H1 (cell line): ENCODE measurements around the gene MAGI2. TPM values are rescaled to one million over a fixed set of nuclear protein-coding genes. Genes with fewer than 3 reads are reported as not detected.

Source experiments
- CTCF ChIA-PET: fragments of 300-600 bp; sonication (Branson Sonifier 250); formaldehyde crosslinking; loops from one replicate; lab custom pipeline; 2021; ENCODE audit not compliant: partially characterized antibody; lab: Charles Lee
- POLR2A ChIA-PET: fragments of 300-600 bp; sonication (Branson Sonifier 250); formaldehyde crosslinking; loops from one replicate; lab custom pipeline; 2021; ENCODE audit warnings: inconsistent platforms; ENCODE audit not compliant: partially characterized antibody; lab: Charles Lee
- DNase-seq, 2 experiments: peaks; one replicate each; pipeline versions ENCODE4 v3.0.0 to v3.0.0-alpha.2; 2010 to 2022; ENCODE audit warnings: low spot score in 2 of 2, low read depth in 1 of 2, mixed read lengths in 1 of 2
- FAIRE-seq: peaks from 2 replicates; lab custom pipeline; 2011; peaks lifted over from hg19 to GRCh38; lab: Jason Lieb, UNC
- H2AFZ ChIP-seq: 2 replicates; pipeline ENCODE4 v1.8.1; 2012; ENCODE audit warnings: low read length, inconsistent platforms
- H2AK5ac ChIP-seq: 2 replicates; pipeline ENCODE4 v1.6.1; 2013; ENCODE audit warnings: low read depth, low read length
- H2BK120ac ChIP-seq: replicated peaks from 2 replicates; pipeline ENCODE3; 2013; ENCODE audit warnings: low read depth, low read length, inconsistent platforms
- H2BK12ac ChIP-seq: 2 replicates; pipeline ENCODE4 v1.6.1; 2013; ENCODE audit warnings: low read depth, low read length
- H2BK15ac ChIP-seq: 2 replicates; pipeline ENCODE4 v1.6.1; 2013; ENCODE audit warnings: low read length
- H2BK20ac ChIP-seq: 2 replicates; pipeline ENCODE4 v1.6.1; 2013; ENCODE audit warnings: low read length
- H2BK5ac ChIP-seq: 2 replicates; pipeline ENCODE4 v1.6.1; 2013; ENCODE audit warnings: low read depth, low read length
- H3K14ac ChIP-seq: 2 replicates; pipeline ENCODE4 v1.6.1; 2013; ENCODE audit warnings: inconsistent platforms; ENCODE audit not compliant: insufficient read length
- H3K18ac ChIP-seq: 2 replicates; pipeline ENCODE4 v1.6.1; 2013; ENCODE audit warnings: low read length; ENCODE audit errors: extremely low read depth
- H3K23ac ChIP-seq: 2 replicates; pipeline ENCODE4 v1.6.1; 2013; ENCODE audit warnings: inconsistent platforms; ENCODE audit not compliant: insufficient read length
- H3K23me2 ChIP-seq: 2 replicates; pipeline ENCODE4 v1.6.1; 2013; ENCODE audit warnings: low read depth, low read length
- H3K27ac ChIP-seq: 2 replicates; pipeline ENCODE4 v1.6.1; 2011; ENCODE audit warnings: low read depth, low read length, inconsistent platforms
- H3K27me3 ChIP-seq, 4 experiments: replicated peaks in 1 of 4; 1 replicate in 1 of 4; 2 replicates in 3 of 4; pipeline versions ENCODE4 v1.6.1 to v1.8.1; 2011 to 2013; ENCODE audit warnings: low read length in 3 of 4, mild to moderate bottlenecking in 3 of 4, inconsistent platforms in 2 of 4, mixed read lengths in 2 of 4, moderate library complexity in 1 of 4; ENCODE audit not compliant: control insufficient read depth in 3 of 4, insufficient read depth in 3 of 4; ENCODE audit errors: extremely low read depth in 1 of 4
- H3K36me3 ChIP-seq, 4 experiments: 2 replicates each; pipeline versions ENCODE4 v1.6.1 to v1.8.1; 2011 to 2013; ENCODE audit warnings: mild to moderate bottlenecking in 4 of 4, low read length in 3 of 4, moderate library complexity in 2 of 4, control low read depth in 1 of 4, inconsistent platforms in 1 of 4; ENCODE audit not compliant: insufficient read depth in 4 of 4, control insufficient read depth in 2 of 4
- H3K4ac ChIP-seq: replicated peaks from 2 replicates; pipeline ENCODE3; 2013; ENCODE audit warnings: low read length, low read depth, mixed read lengths, inconsistent platforms; ENCODE audit not compliant: insufficient read length
- H3K4me1 ChIP-seq, 4 experiments: replicated peaks in 1 of 4; 1 replicate in 1 of 4; 2 replicates in 3 of 4; pipeline versions ENCODE4 v1.6.1 to v1.8.1; 2011 to 2013; ENCODE audit warnings: low read length in 3 of 4, inconsistent platforms in 2 of 4, mixed read lengths in 1 of 4; ENCODE audit not compliant: insufficient read depth in 4 of 4, control insufficient read depth in 3 of 4
- H3K4me2 ChIP-seq, 2 experiments: 2 replicates each; pipeline versions ENCODE4 v1.6.1 to v1.8.1; 2011 to 2013; ENCODE audit warnings: low read depth in 2 of 2, low read length in 2 of 2, control low read depth in 1 of 2, inconsistent platforms in 1 of 2, mild to moderate bottlenecking in 1 of 2; ENCODE audit not compliant: insufficient read depth in 1 of 2
- H3K4me3 ChIP-seq, 4 experiments: fragments of 200-600, 300-600 bp in 1 of 4; sonication (generic), shearing (Covaris generic), sonication (Bioruptor Twin) in 1 of 4; 2 replicates each; pipeline versions ENCODE4 v1.5.1 to v1.8.1; 2011 to 2016; ENCODE audit warnings: low read length in 4 of 4, low read depth in 3 of 4, control low read depth in 2 of 4, inconsistent platforms in 2 of 4, mild to moderate bottlenecking in 2 of 4, mixed read lengths in 1 of 4, moderate library complexity in 1 of 4; ENCODE audit not compliant: insufficient read depth in 2 of 4; ENCODE audit errors: extremely low read depth in 1 of 4
- H3K56ac ChIP-seq: replicated peaks from 2 replicates; pipeline ENCODE3; 2013; ENCODE audit warnings: low read depth, mild to moderate bottlenecking, mixed read lengths, low read length, inconsistent platforms; ENCODE audit not compliant: insufficient read length
- H3K79me1 ChIP-seq: 2 replicates; pipeline ENCODE4 v1.6.1; 2013; ENCODE audit warnings: low read depth, low read length, control low read depth
- H3K79me2 ChIP-seq, 2 experiments: 2 replicates each; pipeline versions ENCODE4 v1.6.1 to v1.8.1; 2012 to 2013; ENCODE audit warnings: low read length in 2 of 2, mild to moderate bottlenecking in 2 of 2, inconsistent platforms in 1 of 2; ENCODE audit not compliant: insufficient read depth in 2 of 2, control insufficient read depth in 1 of 2
- H3K9ac ChIP-seq, 4 experiments: replicated peaks in 1 of 4; 1 replicate in 1 of 4; 2 replicates in 3 of 4; pipeline versions ENCODE4 v1.6.1 to v1.8.1; 2011 to 2013; ENCODE audit warnings: low read depth in 3 of 4, low read length in 3 of 4, control low read depth in 2 of 4, mild to moderate bottlenecking in 2 of 4, moderate library complexity in 2 of 4, inconsistent platforms in 1 of 4; ENCODE audit errors: extremely low read depth in 1 of 4
- H3K9me3 ChIP-seq, 2 experiments: 2 replicates each; pipeline versions ENCODE4 v1.6.1 to v1.8.1; 2012 to 2013; ENCODE audit warnings: mild to moderate bottlenecking in 2 of 2, moderate library complexity in 2 of 2, control low read depth in 1 of 2, inconsistent platforms in 1 of 2, low read depth in 1 of 2, low read length in 1 of 2, mixed read lengths in 1 of 2; ENCODE audit not compliant: insufficient read depth in 2 of 2
- H4K20me1 ChIP-seq, 2 experiments: replicated peaks in 1 of 2; 2 replicates each; pipeline versions ENCODE3 to v1.8.1; 2011 to 2013; ENCODE audit warnings: inconsistent platforms in 2 of 2, low read length in 2 of 2, mild to moderate bottlenecking in 1 of 2; ENCODE audit not compliant: insufficient read depth in 2 of 2, control insufficient read depth in 1 of 2
- H4K5ac ChIP-seq: 2 replicates; pipeline ENCODE4 v1.6.1; 2013; ENCODE audit warnings: low read length, low read depth, mixed read lengths, inconsistent platforms; ENCODE audit not compliant: insufficient read length
- H4K8ac ChIP-seq: 2 replicates; pipeline ENCODE4 v1.8.0; 2013; ENCODE audit warnings: mild to moderate bottlenecking, moderate library complexity, low read length, inconsistent platforms; ENCODE audit not compliant: insufficient read depth; ENCODE audit errors: extremely low read depth
- H4K91ac ChIP-seq: replicated peaks from 2 replicates; pipeline ENCODE3; 2013; ENCODE audit warnings: low read length, mixed read lengths, inconsistent platforms; ENCODE audit not compliant: insufficient read length
- BCL11A ChIP-seq, 2 experiments: IDR thresholded peaks; one replicate each; pipeline ENCODE4 v1.6.1; 2011; ENCODE audit warnings: low read depth in 2 of 2, low read length in 2 of 2, mild to moderate bottlenecking in 2 of 2
- BRCA1 ChIP-seq: IDR thresholded peaks from 2 replicates; pipeline ENCODE4 v1.6.1; 2012; ENCODE audit warnings: low read depth, low read length, improper control_type of control experiment
- CEBPB ChIP-seq: IDR thresholded peaks from 2 replicates; pipeline ENCODE4 v1.6.1; 2012; ENCODE audit warnings: low read depth, low read length
- CTCF ChIP-seq, 3 experiments: IDR thresholded peaks; 1 replicate in 2 of 3; 2 replicates in 1 of 3; pipeline versions ENCODE4 v1.5.1 to v1.6.1; 2011; ENCODE audit warnings: low read length in 3 of 3, mild to moderate bottlenecking in 3 of 3, inconsistent platforms in 2 of 3, low read depth in 1 of 3, moderate library complexity in 1 of 3; ENCODE audit not compliant: insufficient read depth in 1 of 3; ENCODE audit errors: control extremely low read depth in 1 of 3
- EGR1 ChIP-seq: IDR thresholded peaks from 2 replicates; pipeline ENCODE4 v1.6.1; 2011; ENCODE audit warnings: low read depth, low read length, borderline replicate concordance
- HDAC2 ChIP-seq, 2 experiments: fragments of 300-600 bp in 1 of 2; sonication (generic) in 1 of 2; IDR thresholded peaks; 2 replicates each; pipeline ENCODE4 v1.6.1; 2011 to 2012; ENCODE audit warnings: low read depth in 2 of 2, low read length in 2 of 2, mild to moderate bottlenecking in 2 of 2, moderate library complexity in 2 of 2, borderline replicate concordance in 1 of 2, inconsistent platforms in 1 of 2
- JUN ChIP-seq: IDR thresholded peaks from 2 replicates; pipeline ENCODE4 v1.6.1; 2011; ENCODE audit warnings: low read depth, mild to moderate bottlenecking, improper control_type of control experiment, low read length
- KDM1A ChIP-seq: fragments of 200-600, 300-600 bp; sonication (generic); IDR thresholded peaks from 2 replicates; pipeline ENCODE4 v1.7.1; 2016; ENCODE audit warnings: mild to moderate bottlenecking, low read length, borderline replicate concordance
- RNF2 ChIP-seq: fragments of 200-900, 300-1000 bp; sonication (generic); IDR thresholded peaks from 2 replicates; pipeline ENCODE4 v1.7.1; 2016; ENCODE audit warnings: borderline replicate concordance, low read depth, mild to moderate bottlenecking, antibody characterized with exemption, low read length; ENCODE audit not compliant: poor library complexity, severe bottlenecking; ENCODE audit errors: missing control alignments
- TAF7 ChIP-seq: optimal IDR thresholded peaks from 2 replicates; pipeline ENCODE3; 2011; ENCODE audit warnings: low read depth, mild to moderate bottlenecking, inconsistent platforms, low read length, moderate library complexity, borderline replicate concordance
- YY1 ChIP-seq: IDR thresholded peaks from 2 replicates; pipeline ENCODE4 v1.6.1; 2011; ENCODE audit warnings: low read depth, mild to moderate bottlenecking, low read length
- WGBS, 2 experiments: shearing (Covaris generic) in 1 of 2; methylation state at CpG; one replicate each; pipeline versions ENCODE4 v1.1.6 to v1.1.7; 2013 to 2015; ENCODE audit warnings: low lambda C conversion rate in 2 of 2, mixed read lengths in 2 of 2, inconsistent platforms in 1 of 2, low coverage in 1 of 2, missing lambda C conversion rate in 1 of 2; ENCODE audit not compliant: insufficient replicate concordance in 2 of 2, insufficient coverage in 1 of 2, insufficient read length in 1 of 2; ENCODE audit errors: extremely low coverage in 1 of 2, missing lambda C conversion rate in 1 of 2; 5-methylcytosine and 5-hydroxymethylcytosine counted together
- polyA plus RNA-seq, 7 experiments: library from polyadenylated mRNA; depleted of rRNA in 3 of 7; stranded (reverse) in 5 of 7; unstranded in 2 of 7; fragments of >200 nt in 5 of 7; fragments of 200-250 nt in 2 of 7; gene quantifications; 1 replicate in 5 of 7; 2 replicates in 1 of 7; 4 replicates in 1 of 7; pipeline versions ENCODE4 v1.2.1 to v1.2.3, GENCODE V29; 2011 to 2013; ENCODE audit warnings: missing spikeins in 2 of 7, mixed read lengths in 2 of 7
- total RNA-seq: library from RNA; stranded (reverse); fragmentation: NEBNext Ultra II Directional; extraction: Animal tissue kit (Norgen Biotek cat#: 25700); gene quantifications from 2 replicates; pipeline ENCODE4 v1.2.1, GENCODE V29; 2021

MAGI2 gene
- total and polyA plus RNA-seq, 2 of the 8 experiments (the other 6 are each of a cell fraction or from before 2014, with no cell fraction given), result 6.0 to 27.3 TPM

- no peak overlapping the region for H3K27ac ChIP-seq
- FAIRE-seq, result no peak
- no peaks in the 10 kb centered on the region for H3K79me1 ChIP-seq
- TF ChIP-seq CTCF (IDR thresholded peaks at IDR 0.05; ENCODE audit: control extremely low read depth in 1 of 3, insufficient read depth in 1 of 3, low read depth in 1 of 3, low read length in 3 of 3) (no peak), CEBPB (no peak), TAF7 (no peak), JUN (no peak), KDM1A (no peak), HDAC2 (IDR thresholded peaks at IDR 0.05; ENCODE audit: borderline replicate concordance in 1 of 2, low read depth in 2 of 2, low read length in 2 of 2) (no peak), BCL11A (IDR thresholded peaks at IDR 0.05; ENCODE audit: low read depth in 2 of 2, low read length in 2 of 2) (no peak), RNF2 (no peak), YY1 (no peak), EGR1 (no peak), BRCA1 (no peak)
Observed at GRCh38 chr7:78346827-78347226, 1106.6 kb downstream of the MAGI2 start.

More at GRCh38 chr7:78346827-78347226, 1106.6 kb downstream of the MAGI2 start:
- Histone ChIP-seq H4K20me1 (no peaks in the 10 kb centered on the region), H3K4me2 (no peak overlapping the region), H3K9ac (no peak overlapping the region), H2BK15ac (no peak overlapping the region), H3K18ac (no peak overlapping the region), H3K4ac (no peak overlapping the region), H3K79me2 (no peaks in the 10 kb centered on the region), H3K23ac (no peak overlapping the region), H3K14ac (no peak overlapping the region), H3K23me2 (no peaks in the 10 kb centered on the region), H2AK5ac (no peak overlapping the region), H4K8ac (no peak overlapping the region), H4K91ac (no peak overlapping the region), H2BK12ac (no peak overlapping the region), H3K9me3 (no peaks in the 10 kb centered on the region), H3K56ac (no peak overlapping the region), H3K4me1 (peaks cover 0 to 3% (median 0%) of the 10 kb centered on the region in 4 experiments; a peak in 2 of 7 replicates), H3K36me3 (peaks cover 0 to 4% (median 1%) of the 10 kb centered on the region in 4 experiments; a peak in 2 of 8 replicates), H2AFZ (no peak overlapping the region), H3K4me3 (no peak overlapping the region), H2BK20ac (no peak overlapping the region), H2BK120ac (no peak overlapping the region), H4K5ac (no peak overlapping the region), H2BK5ac (no peak overlapping the region), H3K27me3 (no peaks in the 10 kb centered on the region)
- CTCF ChIA-PET, result interaction anchor here (1.0 to 1.9 kb wide), 2 partner anchors 13 to 372 kb away, joined by 3 to 5 read pairs; no protein-coding TSS in a partner anchor
- no peak for DNase-seq
- 90% methylated on average over 4 of the region's 4 CpGs; no CpG with 5 or more reads in 1 of the 2 experiments for WGBS, 2 experiments
- POLR2A ChIA-PET, result no interaction called here
